ENCODE results near the gene ERMAP. TPM values are rescaled to one million over a fixed set of nuclear protein-coding genes. Genes with fewer than 3 reads are reported as not detected.

Gene ERMAP
- total and polyA plus RNA-seq, 9 of the 15 experiments (the other 6 are each of a cell fraction or from before 2014, with no cell fraction given) = 8.0 to 31.4 (median 22.5) TPM

DNA sequence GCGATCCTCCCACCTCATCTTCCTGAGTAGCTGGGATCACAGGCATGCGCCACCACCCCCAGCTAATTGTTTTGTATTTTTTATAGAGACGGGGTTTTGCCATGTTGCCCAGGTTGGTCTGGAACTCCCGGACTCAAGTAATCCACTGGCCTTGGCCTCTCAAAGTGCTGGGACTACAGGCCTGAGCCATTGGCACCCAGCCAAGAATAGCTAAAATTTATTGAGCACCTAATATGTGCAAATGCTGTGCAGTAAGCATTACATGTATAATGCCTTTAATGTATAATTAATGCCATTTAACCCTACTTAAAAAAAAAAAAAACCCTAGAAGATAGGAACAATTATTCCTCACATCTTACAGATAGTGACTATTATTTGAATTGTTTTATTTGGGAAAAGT, 72.3 kb downstream of the ERMAP start:
- Histone ChIP-seq H3K36me3 (ENCODE audit: control insufficient read depth, insufficient read depth, low read length) (no peaks in the 10 kb centered on the region), H3K4me2 (ENCODE audit: insufficient read depth, low read length) (no peak overlapping the region), H4K20me1 (replicated peaks; ENCODE audit: control insufficient read depth, insufficient read depth, low read length) (no peaks in the 10 kb centered on the region), H3K79me2 (ENCODE audit: control insufficient read depth, insufficient read depth, low read length) (no peaks in the 10 kb centered on the region), H3K4me3 (no peak overlapping the region), H3K9me1 (ENCODE audit: control insufficient read depth, insufficient read depth, low read length) (no peaks in the 10 kb centered on the region), H3K9ac (ENCODE audit: insufficient read depth in 1 of 2, low read depth in 2 of 2, low read length in 2 of 2) (no peak overlapping the region), H3K27ac (ENCODE audit: extremely low read depth, low read depth, low read length) (no peak overlapping the region), H2AFZ (ENCODE audit: low read depth, low read length) (no peak overlapping the region), H3K27me3 (ENCODE audit: control insufficient read depth in 2 of 2, insufficient read depth in 2 of 2, low read length in 2 of 2) (peaks cover 0 to 6% of the 10 kb centered on the region in 2 experiments; a peak in 1 of 5 replicates), H3K4me1 (replicated peaks in 1 of 2; ENCODE audit: control insufficient read depth in 2 of 2, insufficient read depth in 2 of 2, low read length in 2 of 2) (peaks cover 0 to 24% of the 10 kb centered on the region in 2 experiments; a peak in 3 of 5 replicates), H3K9me3 (replicated peaks; ENCODE audit: control insufficient read depth, insufficient read depth, low read depth, low read length) (no peaks in the 10 kb centered on the region)
- intact Hi-C loops (cut with micrococcal nuclease) (no loop called here), in situ Hi-C loops (cut with MboI) (no loop called here)
- ChIA-PET POLR2A (interaction anchor here (0.6 to 1.6 kb wide), 3 partner anchors 15 to 593 kb away, joined by 3 to 4 read pairs (median 3); no protein-coding TSS in a partner anchor), CTCF (ENCODE audit: low intra/inter-chr PET ratio) (no interaction called here)
- no peak for ATAC-seq
- DNase-seq (ENCODE audit: extremely low read depth in 1 of 4, low spot score in 3 of 4) = no peak
- peak; percentile 86 for TF ChIP-seq NFIX (CRISPR knock-in tag; IDR thresholded peaks at IDR 0.05; ENCODE audit: low read depth)
- peak; percentile 97 for TF ChIP-seq NFIC (IDR thresholded peaks at IDR 0.05)
- TF ChIP-seq NFE2L1 (tag; IDR thresholded peaks at IDR 0.05; ENCODE audit: borderline replicate concordance, low read depth) = no peak
- FAIRE-seq = no peak
- WGBS (ENCODE audit: insufficient coverage, low coverage, missing lambda C conversion rate) = 40% methylated on average over 4 of the region's 4 CpGs
- no TSS peak for BruUV-seq (replicated peaks)

- POLR2A ChIA-PET = interaction anchor here (1.0 to 1.1 kb wide), 2 partner anchors 9 to 67 kb away, joined by 3 to 4 read pairs; no protein-coding TSS in a partner anchor
- intact Hi-C loops (cut with micrococcal nuclease) = no loop called here
- TF ChIP-seq ZNF311 (CRISPR knock-in tag; IDR thresholded peaks at IDR 0.05) = no peak
- TF ChIP-seq, protein P1, sequence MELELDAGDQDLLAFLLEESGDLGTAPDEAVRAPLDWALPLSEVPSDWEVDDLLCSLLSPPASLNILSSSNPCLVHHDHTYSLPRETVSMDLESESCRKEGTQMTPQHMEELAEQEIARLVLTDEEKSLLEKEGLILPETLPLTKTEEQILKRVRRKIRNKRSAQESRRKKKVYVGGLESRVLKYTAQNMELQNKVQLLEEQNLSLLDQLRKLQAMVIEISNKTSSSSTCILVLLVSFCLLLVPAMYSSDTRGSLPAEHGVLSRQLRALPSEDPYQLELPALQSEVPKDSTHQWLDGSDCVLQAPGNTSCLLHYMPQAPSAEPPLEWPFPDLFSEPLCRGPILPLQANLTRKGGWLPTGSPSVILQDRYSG (tag; conservative IDR thresholded peaks at IDR 0.05; ENCODE audit: low read depth) = no peak
- TF ChIP-seq KDM2B (CRISPR knock-in tag; IDR thresholded peaks at IDR 0.05) = no peak
- no peak for TF ChIP-seq ZNF232 (CRISPR knock-in tag; IDR thresholded peaks at IDR 0.05)
- no peak for TF ChIP-seq ZFP1 (CRISPR knock-in tag; IDR thresholded peaks at IDR 0.05)
- no peak for TF ChIP-seq KAT7 (CRISPR knock-in tag; IDR thresholded peaks at IDR 0.05; ENCODE audit: borderline replicate concordance)
- no peak for TF ChIP-seq ELK3 (CRISPR knock-in tag; IDR thresholded peaks at IDR 0.05)
- no peak for TF ChIP-seq CXXC5 (CRISPR knock-in tag; IDR thresholded peaks at IDR 0.05)
- TF ChIP-seq OTX1 (CRISPR knock-in tag; IDR thresholded peaks at IDR 0.05) = no peak
- TF ChIP-seq ZNF174 (CRISPR knock-in tag; IDR thresholded peaks at IDR 0.05) = no peak
- no peak for TF ChIP-seq PHTF2 (CRISPR knock-in tag; IDR thresholded peaks at IDR 0.05)
These were observed 74.7 kb downstream of the ERMAP start for GRCh38 chr1:42891465-42892138.

More at GRCh38 chr1:42891465-42892138, 74.7 kb downstream of the ERMAP start:
- no peaks in the 10 kb centered on the region for H3K79me2 ChIP-seq (ENCODE audit: control insufficient read depth, insufficient read depth, low read length)
- WGBS (ENCODE audit: insufficient coverage, low coverage, missing lambda C conversion rate) = 4% methylated on average over 5 of the region's 5 CpGs
- in situ Hi-C loops (cut with MboI) = no loop called here
- no peak overlapping the region; the same call in 1 of the 2 replicates for H2AFZ ChIP-seq (ENCODE audit: low read depth, low read length)
- no peak overlapping the region for H3K27ac ChIP-seq (ENCODE audit: extremely low read depth, low read depth, low read length)
- H3K4me1 ChIP-seq (replicated peaks in 1 of 2; ENCODE audit: control insufficient read depth in 2 of 2, insufficient read depth in 2 of 2, low read length in 2 of 2) = peaks cover 0 to 19% of the 10 kb centered on the region in 2 experiments; a peak in 3 of 5 replicates
- FAIRE-seq (no peak), DNase-seq (ENCODE audit: extremely low read depth in 1 of 4, low spot score in 3 of 4) (no peak), ATAC-seq (peak; percentile 18; the same call in 2 of the 3 replicates)
- peaks cover 0 to 6% of the 10 kb centered on the region in 2 experiments; a peak in 1 of 5 replicates for H3K27me3 ChIP-seq (ENCODE audit: control insufficient read depth in 2 of 2, insufficient read depth in 2 of 2, low read length in 2 of 2)
- no peak overlapping the region for H3K9ac ChIP-seq (ENCODE audit: insufficient read depth in 1 of 2, low read depth in 2 of 2, low read length in 2 of 2)
- no peaks in the 10 kb centered on the region for H3K9me3 ChIP-seq (replicated peaks; ENCODE audit: control insufficient read depth, insufficient read depth, low read depth, low read length)
- BruUV-seq (replicated peaks) = no TSS peak
- no peaks in the 10 kb centered on the region for H3K36me3 ChIP-seq (ENCODE audit: control insufficient read depth, insufficient read depth, low read length)
- no peak overlapping the region for H3K4me2 ChIP-seq (ENCODE audit: insufficient read depth, low read length)
- H3K4me3 ChIP-seq = no peak overlapping the region
- no peaks in the 10 kb centered on the region for H3K9me1 ChIP-seq (ENCODE audit: control insufficient read depth, insufficient read depth, low read length)
- H4K20me1 ChIP-seq (replicated peaks; ENCODE audit: control insufficient read depth, insufficient read depth, low read length) = no peaks in the 10 kb centered on the region
- CTCF ChIA-PET (ENCODE audit: low intra/inter-chr PET ratio) = interaction anchor here (0.6 kb wide), 1 partner anchor 15 kb away, joined by 4 read pairs; no protein-coding TSS in a partner anchor

Data from K562 (cell line).